GM12872 (cell line): ENCODE data around the gene CTNND2.

ENCODE experiments used
- TF ChIP-seq, protein P1 (sequence below): IDR thresholded peaks from 3 replicates; pipeline ENCODE4 v1.5.1; 2011; ENCODE audit warnings: low read depth, mild to moderate bottlenecking, low read length, moderate library complexity; ENCODE audit not compliant: insufficient read depth

CTNND2 gene

DNA sequence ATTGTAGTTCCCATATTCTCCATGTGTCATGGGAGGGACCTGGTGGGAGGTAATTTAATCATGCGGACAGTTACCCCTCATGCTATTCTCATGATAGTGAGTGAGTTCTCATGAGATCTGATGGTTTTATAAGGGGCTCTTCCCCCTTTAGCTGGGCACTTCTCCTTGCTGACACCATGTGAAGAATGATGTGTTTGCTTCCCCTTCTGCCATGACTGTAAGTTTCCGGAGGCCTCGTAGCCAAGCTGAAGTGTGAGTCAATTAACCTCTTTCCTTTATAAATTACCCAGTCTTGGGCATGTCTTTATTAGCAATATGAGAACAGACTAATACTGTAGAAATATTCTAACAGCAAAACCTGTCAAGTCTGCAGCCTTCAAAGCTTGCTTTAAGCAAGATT is 293.2 kb downstream of the CTNND2 start:
- TF ChIP-seq, protein P1, sequence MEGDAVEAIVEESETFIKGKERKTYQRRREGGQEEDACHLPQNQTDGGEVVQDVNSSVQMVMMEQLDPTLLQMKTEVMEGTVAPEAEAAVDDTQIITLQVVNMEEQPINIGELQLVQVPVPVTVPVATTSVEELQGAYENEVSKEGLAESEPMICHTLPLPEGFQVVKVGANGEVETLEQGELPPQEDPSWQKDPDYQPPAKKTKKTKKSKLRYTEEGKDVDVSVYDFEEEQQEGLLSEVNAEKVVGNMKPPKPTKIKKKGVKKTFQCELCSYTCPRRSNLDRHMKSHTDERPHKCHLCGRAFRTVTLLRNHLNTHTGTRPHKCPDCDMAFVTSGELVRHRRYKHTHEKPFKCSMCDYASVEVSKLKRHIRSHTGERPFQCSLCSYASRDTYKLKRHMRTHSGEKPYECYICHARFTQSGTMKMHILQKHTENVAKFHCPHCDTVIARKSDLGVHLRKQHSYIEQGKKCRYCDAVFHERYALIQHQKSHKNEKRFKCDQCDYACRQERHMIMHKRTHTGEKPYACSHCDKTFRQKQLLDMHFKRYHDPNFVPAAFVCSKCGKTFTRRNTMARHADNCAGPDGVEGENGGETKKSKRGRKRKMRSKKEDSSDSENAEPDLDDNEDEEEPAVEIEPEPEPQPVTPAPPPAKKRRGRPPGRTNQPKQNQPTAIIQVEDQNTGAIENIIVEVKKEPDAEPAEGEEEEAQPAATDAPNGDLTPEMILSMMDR = no peak

DNA sequence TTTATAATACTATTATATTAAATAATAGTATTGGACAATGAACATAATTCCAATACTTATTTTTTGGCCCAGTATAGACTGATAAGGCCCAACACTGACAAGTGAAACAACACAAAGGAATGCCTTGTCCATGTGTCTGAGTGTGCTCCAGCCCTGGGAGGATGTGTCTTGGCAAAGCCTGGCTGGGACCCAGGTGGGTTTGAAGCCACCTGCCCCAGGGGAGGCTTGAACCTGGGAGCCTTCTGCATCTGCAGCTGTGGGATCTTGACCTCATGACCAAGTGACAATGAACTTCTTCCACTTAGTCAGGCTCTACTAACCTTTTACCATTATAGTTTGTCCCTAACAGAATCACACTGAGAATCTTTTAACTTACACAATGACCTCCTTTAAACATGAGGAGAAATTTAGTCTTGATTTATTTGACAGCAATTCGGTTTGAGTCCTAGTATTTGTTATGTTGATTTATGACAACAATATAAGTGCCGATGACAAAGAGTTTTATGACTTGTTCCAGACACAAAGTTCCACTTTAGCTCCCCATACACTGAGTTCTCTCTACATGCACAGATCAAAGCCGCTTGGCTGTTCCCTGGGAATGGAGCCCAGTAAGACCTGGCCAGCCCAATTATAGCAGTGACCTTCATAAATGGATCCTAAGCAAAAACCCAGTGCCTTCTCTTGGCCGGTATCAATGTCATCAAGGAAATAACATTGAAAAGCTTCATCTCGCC is 294.5 kb downstream of the CTNND2 start:
- TF ChIP-seq, protein P1 = no peak

DNA sequence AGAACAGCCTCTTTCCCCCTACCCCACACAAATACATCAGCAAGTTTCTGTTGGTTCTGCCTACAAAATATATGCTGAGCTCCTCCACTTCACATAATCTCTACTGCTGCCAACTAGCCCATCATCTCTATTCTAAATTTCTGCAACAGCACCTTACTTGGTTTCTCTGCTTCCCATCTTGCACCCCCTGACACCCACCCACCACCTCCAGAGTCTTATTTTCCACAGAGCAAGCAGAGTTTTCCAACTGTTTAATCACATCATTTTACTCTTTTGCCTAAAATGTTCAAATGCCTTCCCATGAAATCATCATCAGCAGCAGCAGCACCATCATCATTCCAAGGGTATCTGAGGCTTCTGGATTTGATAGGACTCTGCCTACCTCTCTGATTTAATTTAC is 295.7 kb downstream of the CTNND2 start:
- TF ChIP-seq, protein P1 = no peak

GRCh38 chr5:11607944-11608483 is 296.2 kb downstream of the CTNND2 start:
- TF ChIP-seq, protein P1 = no peak

- TF ChIP-seq, protein P1 = no peak
Observed at GRCh38 chr5:11602298-11602697, 301.9 kb downstream of the CTNND2 start.

DNA sequence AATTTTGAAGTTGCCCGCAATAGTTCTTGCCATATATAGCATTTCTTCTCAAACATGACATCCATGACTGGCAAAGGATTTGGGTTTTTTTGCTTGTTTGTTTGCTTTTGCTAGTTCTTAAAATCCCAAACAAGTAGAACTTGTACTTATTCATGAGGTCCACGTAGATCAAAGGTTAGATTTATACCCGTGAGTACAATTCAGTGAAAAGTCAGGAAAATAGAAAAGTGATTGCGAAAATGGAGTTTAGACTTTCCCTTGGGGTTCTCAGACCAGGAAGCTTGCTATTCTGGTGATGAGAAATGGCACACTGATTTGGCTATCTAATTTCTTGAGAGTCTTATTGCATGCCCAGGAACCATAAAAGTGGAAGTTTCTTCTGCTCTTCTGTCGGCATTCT is 304.7 kb downstream of the CTNND2 start:
- TF ChIP-seq, protein P1 = no peak

DNA sequence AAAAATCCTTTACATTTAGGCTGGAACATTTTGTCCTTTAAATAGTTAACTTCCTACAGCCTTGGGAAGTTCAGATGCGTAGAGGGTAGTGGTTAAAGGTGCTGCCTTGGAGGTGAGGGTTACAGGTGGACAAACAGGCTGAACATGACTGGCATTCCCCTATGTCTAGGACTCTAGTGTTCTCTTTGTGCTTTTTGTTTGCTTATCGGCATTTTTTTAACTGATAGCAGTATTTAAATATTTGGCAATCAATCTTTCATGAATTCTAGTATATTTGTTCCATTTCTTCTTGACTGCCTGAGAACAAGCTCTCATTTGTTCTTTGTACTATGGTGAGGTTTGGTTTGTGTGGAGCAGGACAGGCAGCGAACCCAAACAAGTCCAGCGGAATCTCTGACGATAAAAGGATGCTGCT is 307.6 kb downstream of the CTNND2 start:
- TF ChIP-seq, protein P1 = no peak
